OCI-LY3 (cell line): Measurements from ENCODE around the gene AKAP9.

ENCODE experiments used
- EZH2phosphoT487 ChIP-seq: fragments of 200-600 bp; shearing (Covaris generic); IDR thresholded peaks from 2 replicates; pipeline ENCODE4 v1.6.1; 2018; ENCODE audit warnings: antibody characterized with exemption, mixed run types, low read depth
- TF ChIP-seq, protein P1 (sequence below): fragments of 200-600, 300-600 bp; sonication (generic); IDR thresholded peaks from 2 replicates; pipeline ENCODE4 v1.5.1; 2014; ENCODE audit warnings: antibody characterized with exemption, low read length, low read depth

GRCh38 chr7:92071032-92071431 is 130.4 kb downstream of the AKAP9 start:
- TF ChIP-seq, protein P1, sequence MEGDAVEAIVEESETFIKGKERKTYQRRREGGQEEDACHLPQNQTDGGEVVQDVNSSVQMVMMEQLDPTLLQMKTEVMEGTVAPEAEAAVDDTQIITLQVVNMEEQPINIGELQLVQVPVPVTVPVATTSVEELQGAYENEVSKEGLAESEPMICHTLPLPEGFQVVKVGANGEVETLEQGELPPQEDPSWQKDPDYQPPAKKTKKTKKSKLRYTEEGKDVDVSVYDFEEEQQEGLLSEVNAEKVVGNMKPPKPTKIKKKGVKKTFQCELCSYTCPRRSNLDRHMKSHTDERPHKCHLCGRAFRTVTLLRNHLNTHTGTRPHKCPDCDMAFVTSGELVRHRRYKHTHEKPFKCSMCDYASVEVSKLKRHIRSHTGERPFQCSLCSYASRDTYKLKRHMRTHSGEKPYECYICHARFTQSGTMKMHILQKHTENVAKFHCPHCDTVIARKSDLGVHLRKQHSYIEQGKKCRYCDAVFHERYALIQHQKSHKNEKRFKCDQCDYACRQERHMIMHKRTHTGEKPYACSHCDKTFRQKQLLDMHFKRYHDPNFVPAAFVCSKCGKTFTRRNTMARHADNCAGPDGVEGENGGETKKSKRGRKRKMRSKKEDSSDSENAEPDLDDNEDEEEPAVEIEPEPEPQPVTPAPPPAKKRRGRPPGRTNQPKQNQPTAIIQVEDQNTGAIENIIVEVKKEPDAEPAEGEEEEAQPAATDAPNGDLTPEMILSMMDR, result no peak
- no peak for TF ChIP-seq EZH2phosphoT487
